Measurements from ENCODE around the gene TJAP1.
"Not testable (repeated sequence)": the region's sequence is repeated elsewhere in the genome, so short reads cannot be mapped to it uniquely, and the experiment has no call there.

Gene TJAP1

GRCh38 chr6:43481591-43482236 lies 4.3 kb downstream of the TJAP1 start:
- no peak for DNase-seq

- no peak for DNase-seq
Observed at GRCh38 chr6:43488667-43489276, 11.4 kb downstream of the TJAP1 start.

GRCh38 chr6:43489277-43490072 lies 12.1 kb downstream of the TJAP1 start:
- no peak for DNase-seq

DNA sequence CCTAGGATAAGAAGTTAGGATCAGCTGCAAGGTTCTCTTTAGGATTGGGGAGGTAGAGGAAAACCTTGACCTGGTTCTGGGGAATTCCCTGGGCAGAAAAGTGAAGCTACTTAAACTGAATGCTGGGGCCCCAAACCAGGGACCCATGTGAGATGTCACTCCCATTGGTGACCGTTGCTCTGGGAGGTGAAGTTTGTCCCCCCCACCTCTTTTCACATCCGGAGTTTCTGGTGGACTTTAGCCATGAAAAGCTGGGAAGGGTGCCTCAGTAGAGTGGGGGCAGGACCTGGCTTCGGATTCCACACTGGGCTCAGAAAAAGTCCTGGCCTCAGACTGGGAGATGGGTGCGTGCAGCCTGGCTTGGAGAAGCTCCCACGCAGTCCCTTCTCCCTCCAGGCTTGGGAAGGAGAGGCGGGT lies 13.2 kb downstream of the TJAP1 start:
- DNase-seq = no peak

- no peak for DNase-seq
Observed at GRCh38 chr6:43491750-43492661, 14.6 kb downstream of the TJAP1 start.

DNA sequence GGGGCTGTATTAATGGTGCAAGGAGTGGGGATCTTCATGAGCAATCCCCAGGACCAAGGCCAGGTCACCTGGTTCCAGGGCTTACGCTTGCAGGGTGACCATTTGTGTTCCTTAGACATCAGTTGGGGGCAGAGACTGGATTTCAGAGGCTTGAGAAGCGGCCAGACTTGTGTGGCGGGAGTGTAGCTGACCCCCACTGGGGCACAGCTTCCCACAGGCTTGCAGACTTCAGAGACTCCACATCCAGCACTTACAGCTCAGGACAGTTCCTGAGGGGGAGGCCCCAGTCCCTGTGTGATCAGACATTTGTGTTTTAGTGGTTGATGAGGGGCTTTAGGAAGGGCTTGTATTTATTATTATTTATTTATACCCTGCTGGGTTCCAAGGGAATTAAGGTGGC lies 15.3 kb downstream of the TJAP1 start:
- no peak for DNase-seq

DNA sequence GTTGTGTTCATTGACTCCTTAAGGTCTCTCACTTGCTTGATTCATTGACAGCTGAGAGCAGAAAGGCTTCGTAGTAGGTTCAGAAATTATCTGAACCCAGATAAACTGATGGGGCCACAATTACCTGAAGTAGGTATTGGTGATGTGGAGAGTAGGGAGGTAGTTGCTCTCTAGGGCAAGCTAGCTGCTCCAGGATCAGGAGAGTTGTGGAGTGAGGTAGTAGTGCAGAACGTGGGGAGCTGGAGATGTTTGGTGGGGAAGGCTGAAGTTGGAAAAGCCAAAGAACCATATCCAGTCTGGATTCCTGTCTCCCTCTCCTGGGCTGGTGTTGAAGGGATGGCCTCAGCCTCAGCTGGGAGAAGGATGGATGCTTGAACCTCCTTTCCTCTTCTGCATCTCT lies 15.9 kb downstream of the TJAP1 start:
- no peak for DNase-seq

- no peak for DNase-seq
Observed at GRCh38 chr6:43493833-43494232, 16.5 kb downstream of the TJAP1 start.

- no peak for DNase-seq
Observed at GRCh38 chr6:43494321-43494720, 17.0 kb downstream of the TJAP1 start.

- no peak for DNase-seq
Observed at GRCh38 chr6:43494766-43495165, 17.4 kb downstream of the TJAP1 start.

GRCh38 chr6:43495409-43495941 lies 18.1 kb downstream of the TJAP1 start:
- DNase-seq = no peak

DNA sequence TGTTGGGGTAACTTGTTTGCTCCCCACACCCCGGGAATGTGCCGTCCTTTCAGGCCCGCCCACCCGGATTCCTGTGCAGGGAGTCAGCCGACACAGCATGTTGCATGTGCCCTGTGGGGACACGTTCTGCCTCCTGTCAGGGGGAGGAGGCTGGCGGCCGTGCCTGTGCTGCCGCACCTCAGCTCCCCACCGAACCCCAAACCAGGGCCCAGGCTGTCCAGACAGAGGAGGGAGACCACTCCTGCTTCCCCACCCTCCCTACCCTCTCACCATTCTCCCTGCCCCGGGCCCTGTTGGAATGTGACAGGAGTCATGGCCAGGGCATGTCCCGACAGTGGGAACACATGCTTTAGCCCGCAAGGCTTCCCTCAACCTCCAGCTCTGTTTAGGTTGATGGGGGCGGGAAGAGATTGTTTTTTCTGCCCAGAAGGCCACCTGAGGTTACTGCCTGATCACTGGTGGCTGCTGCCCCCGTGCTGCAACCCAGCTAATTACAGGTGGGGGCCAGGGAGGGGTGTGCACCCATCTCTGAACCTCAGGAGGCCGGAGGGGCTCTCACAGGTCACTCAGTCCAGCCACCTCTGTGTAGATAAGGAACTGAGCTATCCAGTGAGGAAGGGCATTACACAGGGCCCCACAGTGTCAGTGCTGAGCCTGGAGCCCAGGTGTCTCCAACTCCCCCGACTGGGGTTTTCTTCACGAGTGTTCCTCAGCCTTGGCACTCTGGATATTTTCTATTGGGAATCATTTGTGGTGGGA lies 19.2 kb downstream of the TJAP1 start:
- no peak for DNase-seq

DNA sequence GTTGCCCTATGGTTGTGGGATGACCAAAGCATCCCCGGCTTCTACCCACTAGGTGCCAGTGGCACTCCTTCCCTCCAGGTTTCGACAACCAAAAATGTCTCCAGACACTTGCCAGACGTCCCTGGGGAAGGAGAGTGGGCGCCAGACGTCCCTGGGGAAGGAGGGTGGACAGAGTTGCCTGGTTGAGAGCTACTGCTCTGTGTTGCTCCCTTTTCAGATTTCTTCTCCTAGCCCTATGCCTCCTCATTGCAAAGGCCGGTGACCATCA lies 19.7 kb downstream of the TJAP1 start:
- no peak for DNase-seq

GRCh38 chr6:43497689-43498088 lies 20.3 kb downstream of the TJAP1 start:
- no peak for DNase-seq

GRCh38 chr6:43498291-43498690 lies 20.9 kb downstream of the TJAP1 start:
- DNase-seq = not testable (repeated sequence)

DNA sequence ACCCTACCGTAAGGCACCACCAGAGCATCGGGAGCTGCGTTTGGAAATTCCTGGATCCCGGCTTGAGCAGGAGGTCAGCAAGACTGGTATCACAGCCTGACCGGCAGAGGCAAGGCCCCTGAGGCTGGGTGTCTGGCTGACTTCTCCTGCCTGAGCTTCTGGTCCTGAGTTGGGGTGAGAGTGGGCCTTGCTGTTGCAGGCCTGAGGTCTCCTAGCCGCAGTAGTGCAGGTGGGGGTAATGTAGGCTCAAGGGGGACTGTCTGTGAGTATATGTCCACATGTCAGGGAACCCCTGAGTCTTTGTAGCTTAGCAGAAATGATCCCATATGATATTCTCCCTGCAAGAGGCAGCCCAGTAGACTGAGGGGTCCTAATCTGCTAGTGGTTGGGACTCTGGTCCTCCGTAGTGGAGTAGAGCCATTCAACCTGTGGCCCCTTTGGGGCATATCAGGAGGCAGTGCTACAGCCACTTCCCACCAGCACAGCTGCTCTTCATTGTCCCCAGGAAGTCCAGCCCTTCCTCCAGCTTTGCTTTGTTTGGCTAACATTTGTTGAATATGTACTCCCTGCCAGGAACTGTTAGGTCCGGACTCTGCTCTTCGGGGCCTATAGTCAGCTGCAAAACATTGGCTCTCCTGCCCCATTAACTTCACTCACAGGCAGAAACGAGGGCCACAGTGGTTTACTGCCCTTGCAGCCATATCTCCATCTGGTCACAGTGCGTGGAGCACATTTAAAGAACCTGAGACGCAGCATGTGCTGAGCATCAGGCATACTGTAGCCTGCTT lies 21.9 kb downstream of the TJAP1 start:
- no peak for DNase-seq

DNA sequence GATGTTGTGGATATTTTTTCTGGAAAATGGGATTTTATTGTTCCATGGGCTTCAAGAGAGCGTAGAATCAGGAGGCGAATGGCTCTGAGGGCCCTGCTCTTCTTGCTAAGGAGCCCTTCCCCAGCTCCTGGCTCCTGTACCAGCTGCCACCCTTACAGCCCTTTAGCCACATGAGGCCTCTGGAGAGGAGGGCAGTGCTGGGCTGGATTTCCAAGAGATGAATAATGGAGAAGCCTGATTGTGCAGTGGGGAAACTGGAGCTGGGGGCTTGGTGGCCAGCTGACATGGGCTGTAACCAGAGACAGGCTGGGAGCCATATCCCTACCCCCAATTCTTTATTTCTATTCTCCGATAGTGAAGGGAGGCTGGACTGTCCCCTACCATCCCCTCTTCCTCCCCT lies 23.6 kb downstream of the TJAP1 start:
- no peak for DNase-seq

DNA sequence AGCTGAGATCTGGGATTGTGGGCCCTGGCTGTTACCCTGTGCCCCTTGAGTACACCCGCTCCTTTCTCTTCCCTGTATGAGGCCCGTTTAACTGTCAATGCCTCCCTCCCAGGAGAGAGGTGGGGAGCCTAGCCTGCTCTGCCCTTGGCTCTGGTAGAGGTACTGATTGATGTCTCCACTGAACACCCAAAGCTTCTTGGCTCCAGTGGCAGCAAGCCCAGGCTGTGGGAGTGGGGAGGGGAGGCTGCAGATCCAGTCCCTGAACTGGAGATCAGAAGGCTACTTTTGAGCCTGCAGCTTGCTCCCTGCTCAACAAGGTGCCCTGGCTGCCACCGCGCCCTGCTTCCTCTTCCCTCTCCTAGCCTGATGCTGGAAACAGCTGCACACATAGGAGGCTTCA lies 25.3 kb downstream of the TJAP1 start:
- DNase-seq = no peak

GRCh38 chr6:43503443-43503842 lies 26.1 kb downstream of the TJAP1 start:
- no peak for DNase-seq

DNA sequence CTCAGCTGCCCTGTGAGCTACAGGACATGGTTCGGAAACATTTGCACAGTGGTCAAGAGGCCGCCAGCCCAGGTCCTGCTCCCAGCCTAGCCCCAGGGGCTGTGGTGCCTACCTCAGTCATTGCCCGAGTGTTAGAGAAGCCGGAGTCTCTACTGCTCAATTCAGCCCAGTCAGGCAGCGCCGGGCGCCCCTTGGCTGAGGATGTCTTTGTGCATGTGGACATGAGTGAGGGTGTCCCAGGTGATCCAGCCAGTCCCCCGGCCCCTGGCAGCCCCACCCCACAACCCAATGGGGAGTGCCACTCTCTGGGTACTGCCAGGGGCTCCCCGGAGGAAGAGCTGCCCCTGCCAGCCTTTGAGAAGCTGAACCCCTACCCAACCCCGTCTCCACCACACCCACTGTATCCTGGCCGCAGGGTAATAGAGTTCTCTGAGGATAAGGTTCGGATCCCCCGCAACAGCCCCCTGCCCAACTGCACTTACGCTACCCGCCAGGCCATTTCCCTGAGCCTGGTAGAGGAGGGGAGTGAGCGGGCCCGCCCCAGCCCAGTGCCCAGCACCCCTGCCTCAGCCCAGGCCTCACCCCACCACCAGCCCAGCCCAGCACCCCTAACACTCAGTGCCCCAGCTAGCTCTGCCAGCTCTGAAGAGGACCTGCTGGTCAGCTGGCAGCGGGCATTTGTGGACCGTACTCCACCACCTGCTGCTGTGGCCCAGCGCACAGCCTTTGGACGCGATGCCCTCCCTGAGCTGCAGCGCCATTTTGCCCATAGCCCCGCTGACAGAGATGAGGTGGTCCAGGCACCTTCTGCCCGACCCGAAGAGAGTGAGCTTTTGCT lies 27.6 kb downstream of the TJAP1 start:
- DNase-seq = no peak

DNA sequence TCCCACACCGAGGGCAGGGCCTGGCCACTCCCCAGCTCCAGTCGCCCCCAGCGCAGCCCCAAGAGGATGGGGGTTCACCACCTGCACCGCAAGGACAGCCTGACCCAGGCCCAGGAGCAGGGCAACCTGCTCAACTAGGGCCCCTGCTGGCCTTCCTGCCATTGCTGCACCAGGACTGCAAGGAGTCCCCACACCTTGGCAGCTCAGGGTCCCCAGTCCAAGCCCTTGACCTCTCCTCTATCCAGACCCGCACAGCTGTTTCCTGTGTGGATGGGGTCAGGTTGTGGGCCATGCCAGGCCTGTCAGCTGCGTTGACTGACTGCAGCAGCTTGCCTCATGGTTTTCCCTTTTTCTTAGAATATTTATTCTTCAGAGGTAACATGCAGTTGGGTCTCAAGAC lies 28.3 kb downstream of the TJAP1 start:
- DNase-seq = no peak

Data from hematopoietic multipotent progenitor cell treated with erythropoietin and hydrocortisone succinate and interleukin-3 and kit ligand, for 8 days (in vitro differentiated cells).